K562 (cell line): ENCODE results near the gene TXNDC8. TPM values are rescaled to one million over a fixed set of nuclear protein-coding genes. Genes with fewer than 3 reads are reported as not detected.

Experiments
- ATAC-seq: fragments of 200-7000 bp; cut with Tn5 transposase; 3 replicates; pipeline ENCODE4 v1.9.1; 2020; ENCODE audit warnings: moderate library complexity
- BruUV-seq: library from RNA; stranded (reverse); fragments of 400-500 nt; replicated peaks from 2 replicates; lab custom pipeline; 2021; lab: Mats Ljungman, UMichigan
- CTCF ChIA-PET: fragments of 300-600 bp; formaldehyde crosslinking; extraction: SDS; loops from one replicate; lab custom pipeline; 2021; ENCODE audit warnings: low intra/inter-chr PET ratio; lab: Yijun Ruan, JAX
- POLR2A ChIA-PET: fragments of 300-600, 350-650 bp; sonication (Branson Sonifier 250); formaldehyde crosslinking; extraction: SDS; loops from one replicate; lab custom pipeline; 2021; ENCODE audit warnings: antibody characterized with exemption, inconsistent platforms; lab: Yijun Ruan, JAX
- DNase-seq, 4 experiments: peaks; one replicate each; pipeline versions ENCODE4 v3.0.0 to v3.0.0-alpha.2; 2011 to 2018; ENCODE audit warnings: low spot score in 3 of 4, mixed read lengths in 3 of 4; ENCODE audit errors: extremely low read depth in 1 of 4
- FAIRE-seq: peaks from 2 replicates; lab custom pipeline; 2011; peaks lifted over from hg19 to GRCh38; lab: Jason Lieb, UNC
- H2AFZ ChIP-seq: 2 replicates; pipeline ENCODE4 v1.6.0; 2011; ENCODE audit warnings: low read depth, low read length, control low read depth, inconsistent platforms
- H3K27ac ChIP-seq: fragments of 200-600 bp; 3 replicates; pipeline ENCODE4 v1.8.0; 2011; ENCODE audit warnings: low read depth, mild to moderate bottlenecking, control low read depth, inconsistent platforms, low read length, moderate library complexity, mixed read lengths; ENCODE audit errors: extremely low read depth
- H3K27me3 ChIP-seq, 2 experiments: fragments of 300-600 bp in 1 of 2; 2 replicates in 1 of 2; 3 replicates in 1 of 2; pipeline versions ENCODE4 v1.6.0 to v1.8.0; 2011; ENCODE audit warnings: inconsistent platforms in 2 of 2, low read length in 2 of 2, mild to moderate bottlenecking in 1 of 2, mixed read lengths in 1 of 2, moderate library complexity in 1 of 2; ENCODE audit not compliant: control insufficient read depth in 2 of 2, insufficient read depth in 2 of 2
- H3K36me3 ChIP-seq: fragments of 300-600 bp; 3 replicates; pipeline ENCODE4 v1.8.0; 2011; ENCODE audit warnings: mild to moderate bottlenecking, low read length, inconsistent platforms; ENCODE audit not compliant: control insufficient read depth, insufficient read depth
- H3K4me1 ChIP-seq, 2 experiments: fragments of 200-600 bp in 1 of 2; replicated peaks in 1 of 2; 2 replicates in 1 of 2; 3 replicates in 1 of 2; pipeline versions ENCODE4 v1.5.1 to v1.8.0; 2011; ENCODE audit warnings: inconsistent platforms in 2 of 2, low read length in 2 of 2, mild to moderate bottlenecking in 1 of 2, mixed read lengths in 1 of 2, moderate library complexity in 1 of 2; ENCODE audit not compliant: control insufficient read depth in 2 of 2, insufficient read depth in 2 of 2
- H3K4me2 ChIP-seq: 2 replicates; pipeline ENCODE4 v1.6.1; 2011; ENCODE audit warnings: low read length, control low read depth, inconsistent platforms, mixed read lengths; ENCODE audit not compliant: insufficient read depth
- H3K4me3 ChIP-seq: fragments of 200-600 bp; sonication (generic), shearing (Covaris generic); 2 replicates; pipeline ENCODE4 v1.5.1; 2016; ENCODE audit warnings: control low read depth, inconsistent platforms
- H3K79me2 ChIP-seq: fragments of 200-600 bp; 3 replicates; pipeline ENCODE4 v1.8.0; 2011; ENCODE audit warnings: low read length, inconsistent platforms; ENCODE audit not compliant: control insufficient read depth, insufficient read depth
- H3K9ac ChIP-seq, 2 experiments: 2 replicates each; pipeline versions ENCODE4 v1.6.0 to v1.6.1; 2011; ENCODE audit warnings: low read depth in 2 of 2, low read length in 2 of 2, control low read depth in 1 of 2, inconsistent platforms in 1 of 2, mild to moderate bottlenecking in 1 of 2, mixed read lengths in 1 of 2; ENCODE audit not compliant: insufficient read depth in 1 of 2
- H3K9me1 ChIP-seq: one replicate; pipeline ENCODE4 v1.6.0; 2011; ENCODE audit warnings: inconsistent platforms, mild to moderate bottlenecking, low read length, moderate library complexity; ENCODE audit not compliant: control insufficient read depth, insufficient read depth
- H3K9me3 ChIP-seq: replicated peaks from 2 replicates; pipeline ENCODE4 v1.5.1; 2011; ENCODE audit warnings: low read depth, low read length, inconsistent platforms; ENCODE audit not compliant: control insufficient read depth, insufficient read depth
- H4K20me1 ChIP-seq: replicated peaks from 2 replicates; pipeline ENCODE4 v1.6.1; 2011; ENCODE audit warnings: low read length, inconsistent platforms, mixed read lengths; ENCODE audit not compliant: control insufficient read depth, insufficient read depth
- BDP1 ChIP-seq: IDR thresholded peaks from 3 replicates; pipeline ENCODE4 v1.6.1; 2011; ENCODE audit not compliant: insufficient read length, insufficient read depth
- DLX4 ChIP-seq: fragments of 250-450 bp; sonication (Bioruptor Pico); IDR thresholded peaks from 2 replicates; pipeline ENCODE4 v1.6.1; 2021; ENCODE audit warnings: mild to moderate bottlenecking
- KAT7 ChIP-seq: sonication (generic); formaldehyde crosslinking; IDR thresholded peaks from 2 replicates; pipeline ENCODE4 v1.8.0; 2022; ENCODE audit warnings: missing genetic modification reagents, mild to moderate bottlenecking, borderline replicate concordance
- KHSRP ChIP-seq: fragments of 450-650 bp; IDR thresholded peaks from 2 replicates; pipeline ENCODE4 v1.6.1; 2017
- KLF16 ChIP-seq: IDR thresholded peaks from 2 replicates; pipeline ENCODE4 v1.6.1; 2016; ENCODE audit warnings: antibody characterized with exemption
- NFIX ChIP-seq: fragments of 250-450 bp; sonication (Bioruptor Pico); IDR thresholded peaks from 2 replicates; pipeline ENCODE4 v1.4.0; 2020; ENCODE audit warnings: low read depth, mild to moderate bottlenecking, moderate library complexity
- POU5F1 ChIP-seq: fragments of 150-350 bp; IDR thresholded peaks from 2 replicates; pipeline ENCODE4 v1.6.1; 2014; ENCODE audit warnings: borderline replicate concordance, low read length, low read depth, mild to moderate bottlenecking; ENCODE audit not compliant: partially characterized antibody
- SMAD4 ChIP-seq: fragments of 250-450 bp; sonication (Bioruptor Pico); conservative IDR thresholded peaks from 2 replicates; pipeline ENCODE4 v1.8.0; 2021; ENCODE audit warnings: inconsistent platforms, mild to moderate bottlenecking, moderate library complexity
- ZNF133 ChIP-seq: fragments of 250-450 bp; sonication (Bioruptor Pico); IDR thresholded peaks from 2 replicates; pipeline ENCODE4 v1.4.0; 2020; ENCODE audit warnings: mild to moderate bottlenecking
- ZNF354B ChIP-seq: fragments of 250-450 bp; sonication (Bioruptor Pico); IDR thresholded peaks from 2 replicates; pipeline ENCODE4 v1.4.0; 2020
- WGBS: fragments of 100-300 bp; shearing (Covaris generic); methylation state at CpG from one replicate; pipeline ENCODE4 v1.1.6; 2016; ENCODE audit warnings: low coverage, mixed read lengths; ENCODE audit not compliant: insufficient coverage; ENCODE audit errors: missing lambda C conversion rate; 5-methylcytosine and 5-hydroxymethylcytosine counted together
- in situ Hi-C: fragments of 300-500 bp; cut with MboI; formaldehyde crosslinking; loops from 4 replicates; pipeline ENCODE4 v1.15.0; 2018; ENCODE audit warnings: inconsistent platforms, mixed read lengths
- intact Hi-C: fragments of 100-400 bp; cut with micrococcal nuclease; formaldehyde crosslinking; loops from 2 replicates; pipeline ENCODE4 v1.14.2; 2022
- polyA plus RNA-seq, 8 experiments: library from polyadenylated mRNA; depleted of rRNA in 4 of 8; stranded (reverse) in 5 of 8; unstranded in 3 of 8; fragments of >200 nt; fragmentation: Nextera tagmentation in 2 of 8; fragmentation: Illumina TruSeq in 1 of 8; extraction: Ambion mirVana in 2 of 8; extraction: Trizol in 1 of 8; gene quantifications; 2 replicates each; pipeline versions ENCODE4 v1.2.1 to v1.2.3, GENCODE V29; 2011 to 2014; ENCODE audit warnings: inconsistent platforms in 1 of 8, missing spikeins in 1 of 8
- total RNA-seq, 7 experiments: library from RNA; depleted of rRNA in 6 of 7; stranded (reverse); fragments of >200 nt in 6 of 7; fragmentation: Illumina TruSeq in 2 of 7; extraction: Trizol in 2 of 7; gene quantifications; 2 replicates each; pipeline versions ENCODE4 v1.2.1 to v1.2.3, GENCODE V29; 2011 to 2021; ENCODE audit warnings: low replicate concordance in 1 of 7

TXNDC8 gene
- total and polyA plus RNA-seq, 9 of the 15 experiments (the other 6 are each of a cell fraction or from before 2014, with no cell fraction given): not detected

GRCh38 chr9:110293248-110293647 is 44.4 kb downstream of the TXNDC8 start:
- no peak overlapping the region for H3K9ac ChIP-seq
- in situ Hi-C loops: no loop called here
- no peak overlapping the region for H2AFZ ChIP-seq
- CTCF ChIA-PET: no interaction called here
- H3K4me1 ChIP-seq: peaks cover 0 to 5% of the 10 kb centered on the region in 2 experiments; a peak in 2 of 5 replicates
- no peak overlapping the region for H3K27ac ChIP-seq
- no peak for DNase-seq
- no TSS peak for BruUV-seq
- TF ChIP-seq BDP1: no peak
- no peak for TF ChIP-seq KLF16
- TF ChIP-seq SMAD4 (CRISPR knock-in tag): no peak
- TF ChIP-seq KAT7 (CRISPR knock-in tag): no peak
- TF ChIP-seq DLX4 (CRISPR knock-in tag): no peak
- TF ChIP-seq ZNF354B (CRISPR knock-in tag): no peak
- TF ChIP-seq ZNF133 (CRISPR knock-in tag): no peak
- TF ChIP-seq POU5F1: no peak
- no peak for TF ChIP-seq KHSRP
- no peak for TF ChIP-seq NFIX (CRISPR knock-in tag)
- TF ChIP-seq, all 486 proteins: peak for 0
- Histone ChIP-seq H3K27me3 (peaks cover 7 to 44% of the 10 kb centered on the region in 2 experiments; a peak in 3 of 5 replicates), H4K20me1 (no peaks in the 10 kb centered on the region), H3K79me2 (no peaks in the 10 kb centered on the region), H3K4me3 (no peak overlapping the region), H3K36me3 (no peaks in the 10 kb centered on the region), H3K9me1 (no peaks in the 10 kb centered on the region), H3K9me3 (no peaks in the 10 kb centered on the region), H3K4me2 (no peak overlapping the region)
- FAIRE-seq (no peak), ATAC-seq (no peak)
- intact Hi-C loops: no loop called here
- 0% methylated on average over 1 of the region's 1 CpG for WGBS
- POLR2A ChIA-PET: no interaction called here
